Diencephalon (tissue), 1 donor: Measurements from ENCODE around the gene FAM78A. TPM values are rescaled to one million over a fixed set of nuclear protein-coding genes. Genes with fewer than 3 reads are reported as not detected.

Experiments used
- total RNA-seq: library from RNA; depleted of rRNA; stranded (reverse); fragments of >200 nt; gene quantifications from one replicate; pipeline ENCODE4 v1.2.3, GENCODE V29; 2014

The FAM78A gene
- total RNA-seq = 2.5 TPM

GRCh38 chr9:131276094-131276888, at the start of gene FAM78A:
FAM78A (minus strand) TSS chr9:131276510; CDS start chr9:131276179, 331 bp downstream.

DNA sequence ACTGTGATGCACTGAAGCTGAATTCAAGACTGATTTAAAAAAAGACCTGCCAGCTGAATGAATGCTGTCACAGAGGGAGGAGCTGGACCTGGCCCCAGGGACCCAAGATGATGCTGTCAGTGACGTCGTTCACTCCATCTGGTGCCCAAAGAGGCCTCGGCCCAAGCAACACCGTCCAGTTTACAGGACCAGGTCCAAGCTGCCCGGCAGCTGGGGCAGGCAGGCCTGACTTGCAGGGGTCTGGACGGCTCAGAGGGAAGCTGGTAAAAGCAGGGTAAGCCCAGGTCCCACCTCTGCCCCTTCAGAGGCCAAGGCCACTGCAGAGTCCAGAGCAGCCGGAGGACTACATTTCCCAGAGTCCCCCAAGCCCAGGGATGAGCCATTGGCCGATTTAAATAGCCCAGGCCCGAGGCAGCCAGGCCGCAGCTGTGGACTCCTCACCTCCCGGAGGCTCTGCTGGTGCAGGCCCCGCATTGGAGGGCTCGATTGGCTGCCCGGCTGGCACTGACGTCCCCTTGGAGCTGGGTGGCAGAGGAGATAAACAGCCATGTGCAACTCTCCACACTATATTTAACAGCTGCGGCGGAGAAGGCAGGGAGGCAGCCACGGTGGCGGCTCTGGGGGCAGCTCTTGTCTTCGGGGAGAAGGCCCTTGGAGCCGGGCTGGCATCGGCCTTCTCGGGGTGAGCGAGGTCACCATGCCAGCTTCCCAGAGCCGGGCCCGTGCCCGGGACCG, 13.2 kb upstream of the FAM78A start, which contains the start of gene PLPP7:
PLPP7 (plus strand) TSS at position 423 of the 735 bp plus-strand sequence; CDS start at position 698, 275 bp downstream.

Other genes starting within 250 kb of the FAM78A start
- 24.9 TPM for gene AIF1L, start 180.0 kb downstream of the FAM78A start, total RNA-seq
- gene NUP214, start 150.9 kb downstream of the FAM78A start, total RNA-seq = 16.8 TPM
- 9.2 TPM for gene PLPP7, start 13.2 kb upstream of the FAM78A start, total RNA-seq
- 202 TPM for gene PRRC2B, start 117.6 kb upstream of the FAM78A start, total RNA-seq
- 48.7 TPM for gene POMT1, start 226.4 kb upstream of the FAM78A start, total RNA-seq